GM23338 (cell line): Measurements from ENCODE around the gene CAMTA1. TPM values are rescaled to one million over a fixed set of nuclear protein-coding genes. Genes with fewer than 3 reads are reported as not detected.
"Not testable (repeated sequence)": the region's sequence is repeated elsewhere in the genome, so short reads cannot be mapped to it uniquely, and the experiment has no call there.

Experiments
- ATAC-seq: fragments of 200-7000 bp; cut with Tn5 transposase; 3 replicates; pipeline ENCODE4 v1.9.1; 2020
- DNase-seq: peaks from one replicate; pipeline ENCODE4 v3.0.0-alpha.2; 2015; ENCODE audit warnings: low spot score
- H2AFZ ChIP-seq: fragments of 200-600 bp; sonication (generic); 2 replicates; pipeline ENCODE4 v1.8.0; 2016; ENCODE audit warnings: antibody characterized with exemption, mild to moderate bottlenecking, moderate library complexity
- H3F3A ChIP-seq: fragments of 200-600 bp; sonication (generic); replicated peaks from 2 replicates; pipeline ENCODE4 v1.8.0; 2017; ENCODE audit warnings: antibody characterized with exemption, mixed run types, low read depth
- H3K27ac ChIP-seq: fragments of 200-600 bp; sonication (generic); 2 replicates; pipeline ENCODE4 v1.6.1; 2016; ENCODE audit warnings: low read depth
- H3K27me3 ChIP-seq: fragments of 200-600 bp; sonication (generic); 2 replicates; pipeline ENCODE4 v1.8.0; 2016; ENCODE audit warnings: mild to moderate bottlenecking, mixed run types, moderate library complexity; ENCODE audit not compliant: insufficient read depth
- H3K36me3 ChIP-seq: fragments of 200-600 bp; sonication (generic); 2 replicates; pipeline ENCODE4 v1.8.0; 2016; ENCODE audit warnings: mild to moderate bottlenecking; ENCODE audit not compliant: insufficient read depth
- H3K4me1 ChIP-seq: fragments of 200-600 bp; sonication (generic); 2 replicates; pipeline ENCODE4 v1.8.0; 2016; ENCODE audit warnings: mild to moderate bottlenecking, moderate library complexity; ENCODE audit not compliant: insufficient read depth
- H3K4me2 ChIP-seq: fragments of 200-600 bp; sonication (generic); 2 replicates; pipeline ENCODE4 v1.7.1; 2017; ENCODE audit warnings: mixed run types
- H3K4me3 ChIP-seq: fragments of 200-600 bp; sonication (generic); 2 replicates; pipeline ENCODE4 v1.6.1; 2016; ENCODE audit warnings: mixed run types
- H3K79me2 ChIP-seq: fragments of 200-600 bp; sonication (generic); replicated peaks from 2 replicates; pipeline ENCODE4 v1.8.0; 2017; ENCODE audit warnings: mild to moderate bottlenecking; ENCODE audit not compliant: insufficient read depth
- H3K9me2 ChIP-seq: fragments of 200-600 bp; sonication (generic); 2 replicates; pipeline ENCODE4 v1.8.0; 2017; ENCODE audit not compliant: insufficient read depth
- H4K20me1 ChIP-seq: fragments of 200-600 bp; sonication (generic); replicated peaks from 2 replicates; pipeline ENCODE4 v1.8.0; 2017; ENCODE audit warnings: mild to moderate bottlenecking; ENCODE audit not compliant: insufficient read depth
- H3K27ac Mint-ChIP-seq: 2 replicates; pipeline ENCODE4 v1.8.0; 2020; ENCODE audit warnings: inconsistent platforms, mild to moderate bottlenecking, moderate library complexity, mixed read lengths
- H3K27me3 Mint-ChIP-seq: 3 replicates; pipeline ENCODE4 v1.8.0; 2022; ENCODE audit warnings: low read depth, mild to moderate bottlenecking, moderate library complexity, mixed read lengths, inconsistent platforms; ENCODE audit not compliant: insufficient read depth, poor library complexity
- H3K36me3 Mint-ChIP-seq: 3 replicates; pipeline ENCODE4 v1.8.0; 2021; ENCODE audit warnings: low read depth, mild to moderate bottlenecking, inconsistent platforms, moderate library complexity, mixed read lengths
- H3K4me1 Mint-ChIP-seq: 3 replicates; pipeline ENCODE4 v1.8.0; 2020; ENCODE audit warnings: mild to moderate bottlenecking, inconsistent platforms, mixed read lengths
- H3K4me3 Mint-ChIP-seq: 3 replicates; pipeline ENCODE4 v1.8.0; 2021; ENCODE audit warnings: moderate library complexity, mild to moderate bottlenecking, inconsistent platforms, mixed read lengths
- H3K9me3 Mint-ChIP-seq: 3 replicates; pipeline ENCODE4 v1.8.0; 2020; ENCODE audit warnings: moderate library complexity, mild to moderate bottlenecking, inconsistent platforms, mixed read lengths
- CREB1 ChIP-seq: fragments of 250-450 bp; sonication (Bioruptor Pico); IDR thresholded peaks from 2 replicates; pipeline ENCODE4 v1.5.0; 2020; ENCODE audit warnings: low read depth, mild to moderate bottlenecking, moderate library complexity
- EZH2phosphoT487 ChIP-seq: fragments of 200-600 bp; sonication (generic); IDR thresholded peaks from one replicate; pipeline ENCODE4 v1.8.1; 2018; ENCODE audit warnings: antibody characterized with exemption; ENCODE audit not compliant: unreplicated experiment
- JUNB ChIP-seq: IDR thresholded peaks from one replicate; pipeline ENCODE4 v1.6.1; 2016; ENCODE audit warnings: antibody characterized with exemption; ENCODE audit not compliant: unreplicated experiment
- NANOG ChIP-seq: IDR thresholded peaks from 2 replicates; pipeline ENCODE4 v1.6.1; 2016; ENCODE audit warnings: antibody characterized with exemption, borderline replicate concordance
- POLR2AphosphoS5 ChIP-seq: IDR thresholded peaks from 2 replicates; pipeline ENCODE4 v1.6.1; 2016; ENCODE audit warnings: antibody characterized with exemption, low read depth
- STAT1 ChIP-seq: IDR thresholded peaks from one replicate; pipeline ENCODE4 v1.6.1; 2016; ENCODE audit warnings: antibody characterized with exemption; ENCODE audit not compliant: unreplicated experiment
- ZNF114 ChIP-seq: fragments of 250-450 bp; sonication (Bioruptor Pico); IDR thresholded peaks from 2 replicates; pipeline ENCODE4 v1.5.0; 2020; ENCODE audit warnings: mild to moderate bottlenecking, moderate library complexity
- ZNF331 ChIP-seq: fragments of 250-450 bp; sonication (Bioruptor Pico); IDR thresholded peaks from 2 replicates; pipeline ENCODE4 v1.5.0; 2020; ENCODE audit warnings: low read depth, mild to moderate bottlenecking, moderate library complexity
- polyA plus RNA-seq: library from polyadenylated mRNA; unstranded; fragments of >200 nt; fragmentation: Nextera tagmentation; extraction: Ambion mirVana; gene quantifications from 2 replicates; pipeline ENCODE4 v1.2.1, GENCODE V29; 2016
- total RNA-seq: library from RNA; depleted of rRNA; stranded (reverse); fragments of >200 nt; shearing (Covaris generic); gene quantifications from 2 replicates; pipeline ENCODE4 v1.2.3, GENCODE V29; 2014
- TF ChIP-seq, protein P1 (sequence below): fragments of 250-450 bp; sonication (Bioruptor Pico); IDR thresholded peaks from 2 replicates; pipeline ENCODE4 v1.5.0; 2020; ENCODE audit warnings: mild to moderate bottlenecking, moderate library complexity
- TF ChIP-seq, protein P2 (sequence below): IDR thresholded peaks from 2 replicates; pipeline ENCODE4 v1.6.1; 2016; ENCODE audit warnings: antibody characterized with exemption

CAMTA1 gene
- total and polyA plus RNA-seq, 2 experiments from 2014 or later = 115 to 519 TPM

DNA sequence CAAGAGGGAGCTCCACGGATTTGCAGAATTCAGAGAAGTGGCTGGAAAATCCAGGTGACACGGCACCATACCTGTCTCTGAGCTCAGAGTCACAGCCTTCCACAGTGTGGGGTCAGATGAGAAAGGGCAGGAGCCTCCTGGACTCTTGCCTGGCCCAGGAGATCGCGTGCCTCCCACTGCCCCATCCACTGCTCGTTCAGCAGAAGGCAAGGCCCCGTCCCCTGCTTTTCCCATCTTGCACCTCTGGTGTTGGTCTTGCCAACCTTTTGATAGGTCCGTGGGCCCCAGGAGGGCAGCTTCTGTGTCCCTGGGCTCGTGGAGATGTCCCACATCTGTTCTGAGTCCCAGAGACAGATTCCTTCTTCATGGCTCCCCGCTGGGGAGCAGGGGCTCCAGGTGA lies 902.2 kb downstream of the CAMTA1 start (continued):
- no peak for TF ChIP-seq NANOG
- no peak for TF ChIP-seq ZNF331 (CRISPR knock-in tag)

DNA sequence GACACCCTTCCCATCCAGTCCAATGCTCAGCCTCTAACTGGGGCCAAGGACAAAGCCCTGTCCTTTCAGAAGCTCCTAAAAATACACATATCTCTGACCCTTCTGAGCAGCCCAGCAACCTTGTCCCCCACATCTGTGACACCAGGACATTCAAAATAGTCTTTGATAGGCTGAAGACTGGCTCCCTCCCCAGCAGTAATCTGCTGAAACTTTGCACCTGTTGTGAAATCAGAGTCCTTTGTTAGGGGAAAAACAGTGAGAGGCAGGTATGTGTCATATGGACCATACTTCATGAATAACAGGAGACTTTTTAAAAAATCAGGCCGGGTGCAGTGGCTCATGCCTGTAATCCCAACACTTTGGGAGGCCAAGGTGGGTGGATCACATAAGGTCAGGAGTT lies 903.4 kb downstream of the CAMTA1 start:
- peaks cover 25% of the 10 kb centered on the region for H3K9me3 Mint-ChIP-seq
- Histone ChIP-seq H2AFZ (no peak overlapping the region), H3K9me2 (no peaks in the 10 kb centered on the region), H3K79me2 (no peaks in the 10 kb centered on the region), H3K4me2 (no peak overlapping the region), H3K27ac (no peak overlapping the region), H3K36me3 (no peaks in the 10 kb centered on the region), H3K4me3 (no peak overlapping the region), H3K27me3 (no peaks in the 10 kb centered on the region), H3F3A (no peaks in the 10 kb centered on the region), H3K4me1 (no peaks in the 10 kb centered on the region), H4K20me1 (no peaks in the 10 kb centered on the region)
- no peak overlapping the region for H3K4me3 Mint-ChIP-seq
- H3K27me3 Mint-ChIP-seq = peaks cover 2% of the 10 kb centered on the region
- H3K27ac Mint-ChIP-seq = no peak overlapping the region
- DNase-seq = no peak
- no peak for TF ChIP-seq ZNF114 (CRISPR knock-in tag)
- no peak for TF ChIP-seq JUNB
- TF ChIP-seq, protein P1, sequence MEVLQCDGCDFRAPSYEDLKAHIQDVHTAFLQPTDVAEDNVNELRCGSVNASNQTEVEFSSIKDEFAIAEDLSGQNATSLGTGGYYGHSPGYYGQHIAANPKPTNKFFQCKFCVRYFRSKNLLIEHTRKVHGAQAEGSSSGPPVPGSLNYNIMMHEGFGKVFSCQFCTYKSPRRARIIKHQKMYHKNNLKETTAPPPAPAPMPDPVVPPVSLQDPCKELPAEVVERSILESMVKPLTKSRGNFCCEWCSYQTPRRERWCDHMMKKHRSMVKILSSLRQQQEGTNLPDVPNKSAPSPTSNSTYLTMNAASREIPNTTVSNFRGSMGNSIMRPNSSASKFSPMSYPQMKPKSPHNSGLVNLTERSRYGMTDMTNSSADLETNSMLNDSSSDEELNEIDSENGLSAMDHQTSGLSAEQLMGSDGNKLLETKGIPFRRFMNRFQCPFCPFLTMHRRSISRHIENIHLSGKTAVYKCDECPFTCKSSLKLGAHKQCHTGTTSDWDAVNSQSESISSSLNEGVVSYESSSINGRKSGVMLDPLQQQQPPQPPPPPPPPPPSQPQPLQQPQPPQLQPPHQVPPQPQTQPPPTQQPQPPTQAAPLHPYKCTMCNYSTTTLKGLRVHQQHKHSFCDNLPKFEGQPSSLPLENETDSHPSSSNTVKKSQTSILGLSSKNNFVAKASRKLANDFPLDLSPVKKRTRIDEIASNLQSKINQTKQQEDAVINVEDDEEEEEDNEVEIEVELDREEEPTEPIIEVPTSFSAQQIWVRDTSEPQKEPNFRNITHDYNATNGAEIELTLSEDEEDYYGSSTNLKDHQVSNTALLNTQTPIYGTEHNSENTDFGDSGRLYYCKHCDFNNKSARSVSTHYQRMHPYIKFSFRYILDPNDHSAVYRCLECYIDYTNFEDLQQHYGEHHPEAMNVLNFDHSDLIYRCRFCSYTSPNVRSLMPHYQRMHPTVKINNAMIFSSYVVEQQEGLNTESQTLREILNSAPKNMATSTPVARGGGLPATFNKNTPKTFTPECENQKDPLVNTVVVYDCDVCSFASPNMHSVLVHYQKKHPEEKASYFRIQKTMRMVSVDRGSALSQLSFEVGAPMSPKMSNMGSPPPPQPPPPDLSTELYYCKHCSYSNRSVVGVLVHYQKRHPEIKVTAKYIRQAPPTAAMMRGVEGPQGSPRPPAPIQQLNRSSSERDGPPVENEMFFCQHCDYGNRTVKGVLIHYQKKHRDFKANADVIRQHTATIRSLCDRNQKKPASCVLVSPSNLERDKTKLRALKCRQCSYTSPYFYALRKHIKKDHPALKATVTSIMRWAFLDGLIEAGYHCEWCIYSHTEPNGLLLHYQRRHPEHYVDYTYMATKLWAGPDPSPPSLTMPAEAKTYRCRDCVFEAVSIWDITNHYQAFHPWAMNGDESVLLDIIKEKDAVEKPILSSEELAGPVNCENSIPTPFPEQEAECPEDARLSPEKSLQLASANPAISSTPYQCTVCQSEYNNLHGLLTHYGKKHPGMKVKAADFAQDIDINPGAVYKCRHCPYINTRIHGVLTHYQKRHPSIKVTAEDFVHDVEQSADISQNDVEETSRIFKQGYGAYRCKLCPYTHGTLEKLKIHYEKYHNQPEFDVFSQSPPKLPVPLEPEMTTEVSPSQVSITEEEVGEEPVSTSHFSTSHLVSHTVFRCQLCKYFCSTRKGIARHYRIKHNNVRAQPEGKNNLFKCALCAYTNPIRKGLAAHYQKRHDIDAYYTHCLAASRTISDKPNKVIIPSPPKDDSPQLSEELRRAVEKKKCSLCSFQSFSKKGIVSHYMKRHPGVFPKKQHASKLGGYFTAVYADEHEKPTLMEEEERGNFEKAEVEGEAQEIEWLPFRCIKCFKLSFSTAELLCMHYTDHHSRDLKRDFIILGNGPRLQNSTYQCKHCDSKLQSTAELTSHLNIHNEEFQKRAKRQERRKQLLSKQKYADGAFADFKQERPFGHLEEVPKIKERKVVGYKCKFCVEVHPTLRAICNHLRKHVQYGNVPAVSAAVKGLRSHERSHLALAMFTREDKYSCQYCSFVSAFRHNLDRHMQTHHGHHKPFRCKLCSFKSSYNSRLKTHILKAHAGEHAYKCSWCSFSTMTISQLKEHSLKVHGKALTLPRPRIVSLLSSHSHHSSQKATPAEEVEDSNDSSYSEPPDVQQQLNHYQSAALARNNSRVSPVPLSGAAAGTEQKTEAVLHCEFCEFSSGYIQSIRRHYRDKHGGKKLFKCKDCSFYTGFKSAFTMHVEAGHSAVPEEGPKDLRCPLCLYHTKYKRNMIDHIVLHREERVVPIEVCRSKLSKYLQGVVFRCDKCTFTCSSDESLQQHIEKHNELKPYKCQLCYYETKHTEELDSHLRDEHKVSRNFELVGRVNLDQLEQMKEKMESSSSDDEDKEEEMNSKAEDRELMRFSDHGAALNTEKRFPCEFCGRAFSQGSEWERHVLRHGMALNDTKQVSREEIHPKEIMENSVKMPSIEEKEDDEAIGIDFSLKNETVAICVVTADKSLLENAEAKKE (CRISPR knock-in tag) = no peak
- TF ChIP-seq NANOG = no peak
- no peak for TF ChIP-seq EZH2phosphoT487
- TF ChIP-seq CREB1 (CRISPR knock-in tag) = no peak
- no peak for TF ChIP-seq STAT1
- TF ChIP-seq POLR2AphosphoS5 = no peak
- TF ChIP-seq, protein P2, sequence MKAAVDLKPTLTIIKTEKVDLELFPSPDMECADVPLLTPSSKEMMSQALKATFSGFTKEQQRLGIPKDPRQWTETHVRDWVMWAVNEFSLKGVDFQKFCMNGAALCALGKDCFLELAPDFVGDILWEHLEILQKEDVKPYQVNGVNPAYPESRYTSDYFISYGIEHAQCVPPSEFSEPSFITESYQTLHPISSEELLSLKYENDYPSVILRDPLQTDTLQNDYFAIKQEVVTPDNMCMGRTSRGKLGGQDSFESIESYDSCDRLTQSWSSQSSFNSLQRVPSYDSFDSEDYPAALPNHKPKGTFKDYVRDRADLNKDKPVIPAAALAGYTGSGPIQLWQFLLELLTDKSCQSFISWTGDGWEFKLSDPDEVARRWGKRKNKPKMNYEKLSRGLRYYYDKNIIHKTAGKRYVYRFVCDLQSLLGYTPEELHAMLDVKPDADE = no peak
- H3K36me3 Mint-ChIP-seq = peaks cover 21% of the 10 kb centered on the region
- peaks cover 12% of the 10 kb centered on the region for H3K4me1 Mint-ChIP-seq
- no peak for ATAC-seq

DNA sequence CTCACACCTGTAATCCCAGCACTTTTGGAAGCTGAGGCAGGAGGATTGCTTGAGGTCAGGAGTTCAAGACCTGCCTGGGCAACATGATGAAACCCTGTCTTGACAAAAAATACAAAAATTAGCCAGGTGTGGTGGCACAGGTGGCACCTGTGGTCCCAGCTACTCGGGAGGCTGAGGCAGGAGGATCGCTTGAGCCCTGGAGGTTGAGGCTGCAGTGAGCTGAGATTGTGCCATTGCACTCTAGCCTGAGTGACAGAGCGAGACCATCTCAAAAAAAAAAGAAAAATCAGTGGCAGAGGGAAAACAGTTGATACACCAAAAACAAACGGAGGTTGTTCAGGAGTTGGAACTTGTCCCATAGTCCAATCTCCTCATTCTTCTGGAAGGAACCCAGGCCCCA lies 904.1 kb downstream of the CAMTA1 start:
- not testable (repeated sequence) for DNase-seq
- peaks cover 12% of the 10 kb centered on the region for H3K4me1 Mint-ChIP-seq

More for the DNA sequence above, 904.1 kb downstream of the CAMTA1 start:
- not testable (repeated sequence) for H4K20me1 ChIP-seq, H3K4me3 ChIP-seq, H3K4me2 ChIP-seq, H2AFZ ChIP-seq, H3F3A ChIP-seq, H3K36me3 ChIP-seq, H3K27ac ChIP-seq, H3K79me2 ChIP-seq, H3K9me2 ChIP-seq, H3K4me3 Mint-ChIP-seq, H3K27me3 ChIP-seq, H3K27ac Mint-ChIP-seq, H3K27me3 Mint-ChIP-seq, H3K4me1 ChIP-seq, ATAC-seq
- H3K36me3 Mint-ChIP-seq = peaks cover 26% of the 10 kb centered on the region
- peaks cover 32% of the 10 kb centered on the region for H3K9me3 Mint-ChIP-seq
